Lung (tissue), 12 donors: ENCODE measurements around the gene EXOC6B. TPM values are rescaled to one million over a fixed set of nuclear protein-coding genes. Genes with fewer than 3 reads are reported as not detected.

Experiments
- ATAC-seq: fragments of 200-7000 bp; cut with Tn5 transposase; one replicate; pipeline ENCODE4 v1.9.1; 2020; ENCODE audit warnings: moderate number of reproducible peaks; ENCODE audit not compliant: insufficient read depth, low FRiP score
- DNase-seq, 3 donors: peaks; one replicate each; pipeline ENCODE4 v3.0.0-alpha.2; 2013 to 2017
- H3K27ac ChIP-seq, 2 donors: one replicate each; pipeline ENCODE4 v1.5.1; 2013; ENCODE audit warnings: mild to moderate bottlenecking in 2 of 2, moderate library complexity in 2 of 2, control low read depth in 1 of 2, inconsistent platforms in 1 of 2, low read depth in 1 of 2, low read length in 1 of 2
- H3K27me3 ChIP-seq, 3 donors: one replicate each; pipeline ENCODE4 v1.5.1; 2013; ENCODE audit warnings: low read length in 2 of 3; ENCODE audit not compliant: control insufficient read depth in 3 of 3, insufficient read depth in 3 of 3
- H3K36me3 ChIP-seq, 4 donors: one replicate each; pipeline ENCODE4 v1.5.1; 2013; ENCODE audit warnings: low read length in 4 of 4, mild to moderate bottlenecking in 1 of 4, moderate library complexity in 1 of 4; ENCODE audit not compliant: control insufficient read depth in 4 of 4, insufficient read depth in 4 of 4
- H3K4me1 ChIP-seq, 5 donors: one replicate each; pipeline ENCODE4 v1.5.1; 2013; ENCODE audit warnings: low read length in 5 of 5, mild to moderate bottlenecking in 2 of 5, moderate library complexity in 1 of 5; ENCODE audit not compliant: control insufficient read depth in 5 of 5, insufficient read depth in 5 of 5
- H3K4me3 ChIP-seq: one replicate; pipeline ENCODE4 v1.5.1; 2013; ENCODE audit warnings: mild to moderate bottlenecking, control low read depth, moderate library complexity
- H3K9ac ChIP-seq, 2 donors: one replicate each; pipeline ENCODE4 v1.5.1; 2013; ENCODE audit warnings: low read length in 2 of 2, control low read depth in 1 of 2; ENCODE audit not compliant: insufficient read depth in 1 of 2
- H3K9me3 ChIP-seq, 4 donors: one replicate each; pipeline ENCODE4 v1.5.1; 2013; ENCODE audit warnings: low read length in 3 of 4, mild to moderate bottlenecking in 1 of 4, moderate library complexity in 1 of 4; ENCODE audit not compliant: control insufficient read depth in 4 of 4, insufficient read depth in 3 of 4
- WGBS, 2 donors: extraction: QIAGEN DNeasy Blood & Tissue Kit; methylation state at CpG; one replicate each; pipeline ENCODE4 v1.1.7; 2013; 5-methylcytosine and 5-hydroxymethylcytosine counted together
- polyA plus RNA-seq, 2 donors: library from polyadenylated mRNA; stranded (reverse); fragments of 200-250 nt; gene quantifications; one replicate each; pipeline ENCODE4 v1.2.1, GENCODE V29; 2013
- total RNA-seq, 2 donors: library from RNA; depleted of rRNA in 1 of 2; stranded (reverse); fragments of >200 nt in 1 of 2; gene quantifications; one replicate each; pipeline ENCODE4 v1.2.1, GENCODE V29; 2014 to 2021
- TF ChIP-seq, protein P1 (sequence below): IDR thresholded peaks from 2 replicates; pipeline ENCODE4 v1.5.1; 2012; ENCODE audit warnings: mild to moderate bottlenecking; ENCODE audit errors: control extremely low read depth, extremely low read depth
- donor health status: control.
- donor health status: control.
- donor health status: Bipolar disorder and iron deficiency.
- donor health status: healthy.
- donor health status: DM: yes; HTN: yes; CAD: no.

The EXOC6B gene
- total and polyA plus RNA-seq, 4 donors = 3.3 to 46.0 (median 12.7) TPM

GRCh38 chr2:72415781-72416475 lies 409.9 kb downstream of the EXOC6B start:
- DNase-seq (no peak), ATAC-seq (no peak)
- Histone ChIP-seq H3K4me1 (peaks cover 0 to 9% (median 0%) of the 10 kb centered on the region in 5 donors), H3K4me3 (no peak overlapping the region), H3K9me3 (peaks cover 0 to 4% (median 2%) of the 10 kb centered on the region in 4 donors), H3K36me3 (no peaks in the 10 kb centered on the region), H3K27ac (no peak overlapping the region), H3K9ac (no peak overlapping the region), H3K27me3 (no peaks in the 10 kb centered on the region)
- 86 to 88% methylated on average over 5 of the region's 5 CpGs for WGBS, 2 donors
- TF ChIP-seq, protein P1, sequence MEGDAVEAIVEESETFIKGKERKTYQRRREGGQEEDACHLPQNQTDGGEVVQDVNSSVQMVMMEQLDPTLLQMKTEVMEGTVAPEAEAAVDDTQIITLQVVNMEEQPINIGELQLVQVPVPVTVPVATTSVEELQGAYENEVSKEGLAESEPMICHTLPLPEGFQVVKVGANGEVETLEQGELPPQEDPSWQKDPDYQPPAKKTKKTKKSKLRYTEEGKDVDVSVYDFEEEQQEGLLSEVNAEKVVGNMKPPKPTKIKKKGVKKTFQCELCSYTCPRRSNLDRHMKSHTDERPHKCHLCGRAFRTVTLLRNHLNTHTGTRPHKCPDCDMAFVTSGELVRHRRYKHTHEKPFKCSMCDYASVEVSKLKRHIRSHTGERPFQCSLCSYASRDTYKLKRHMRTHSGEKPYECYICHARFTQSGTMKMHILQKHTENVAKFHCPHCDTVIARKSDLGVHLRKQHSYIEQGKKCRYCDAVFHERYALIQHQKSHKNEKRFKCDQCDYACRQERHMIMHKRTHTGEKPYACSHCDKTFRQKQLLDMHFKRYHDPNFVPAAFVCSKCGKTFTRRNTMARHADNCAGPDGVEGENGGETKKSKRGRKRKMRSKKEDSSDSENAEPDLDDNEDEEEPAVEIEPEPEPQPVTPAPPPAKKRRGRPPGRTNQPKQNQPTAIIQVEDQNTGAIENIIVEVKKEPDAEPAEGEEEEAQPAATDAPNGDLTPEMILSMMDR = no peak

GRCh38 chr2:72415241-72415661 lies 410.6 kb downstream of the EXOC6B start:
- TF ChIP-seq, protein P1 = no peak
- 78 to 84% methylated on average over 2 of the region's 2 CpGs for WGBS, 2 donors
- no peak for ATAC-seq
- Histone ChIP-seq H3K9ac (no peak overlapping the region), H3K4me3 (no peak overlapping the region), H3K27me3 (no peaks in the 10 kb centered on the region), H3K4me1 (peaks cover 0 to 9% (median 0%) of the 10 kb centered on the region in 5 donors), H3K36me3 (no peaks in the 10 kb centered on the region), H3K27ac (no peak overlapping the region), H3K9me3 (peaks cover 0 to 3% (median under 1%) of the 10 kb centered on the region in 4 donors)
- peak in 2 of 3 donors; percentile 31 to 55 for DNase-seq

DNA sequence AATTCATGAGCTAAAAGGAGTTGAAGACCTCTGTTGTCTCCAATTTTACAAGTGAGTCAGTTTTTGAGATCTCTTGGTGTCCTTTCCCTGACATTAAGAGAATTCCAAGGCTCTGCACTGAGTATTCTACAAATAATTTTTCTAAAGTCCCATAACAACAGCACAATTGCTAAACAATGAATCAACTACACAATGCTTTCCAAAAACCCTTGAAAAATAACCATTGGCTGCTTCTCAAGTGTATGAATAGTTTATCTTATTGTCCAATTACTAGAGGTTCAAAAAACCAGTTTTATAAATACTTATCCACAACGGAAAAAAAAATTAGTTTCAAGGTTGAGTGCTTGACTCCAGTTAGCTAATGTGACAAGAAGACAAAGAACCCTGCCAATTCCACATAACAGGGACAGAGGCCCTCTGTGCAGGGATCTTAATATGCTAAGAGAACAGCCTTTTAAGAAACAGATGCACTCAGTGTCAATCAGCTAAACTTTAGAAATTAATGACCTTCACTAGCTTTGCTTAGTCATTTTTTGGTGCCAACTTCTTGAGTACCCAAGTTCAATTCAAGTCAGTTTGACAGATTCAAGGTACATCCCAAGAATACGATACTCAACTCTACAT lies 411.6 kb downstream of the EXOC6B start:
- 67 to 80% methylated on average over 2 of the region's 2 CpGs for WGBS, 2 donors
- no peak for ATAC-seq
- TF ChIP-seq, protein P1 = no peak
- no peaks in the 10 kb centered on the region for H3K36me3 ChIP-seq
- H3K4me3 ChIP-seq = no peak overlapping the region
- peaks cover 0 to 3% (median 0%) of the 10 kb centered on the region in 4 donors for H3K9me3 ChIP-seq
- no peak overlapping the region for H3K9ac ChIP-seq
- no peaks in the 10 kb centered on the region for H3K27me3 ChIP-seq
- peaks cover 0 to 9% (median 0%) of the 10 kb centered on the region in 5 donors for H3K4me1 ChIP-seq
- DNase-seq = peak in 2 of 3 donors; percentile 34
- H3K27ac ChIP-seq = no peak overlapping the region
